Smooth muscle cell of the brain vasculature (primary cell): ENCODE measurements around the gene METTL1.
"Not testable (repeated sequence)": the region's sequence is repeated elsewhere in the genome, so short reads cannot be mapped to it uniquely, and the experiment has no call there.

ENCODE experiments used
- DNase-seq: peaks from one replicate; pipeline ENCODE4 v3.0.0-alpha.2; 2012; ENCODE audit warnings: low read depth, low spot score

Gene METTL1

GRCh38 chr12:57724003-57724935 is 47.6 kb downstream of the METTL1 start:
- no peak for DNase-seq

DNA sequence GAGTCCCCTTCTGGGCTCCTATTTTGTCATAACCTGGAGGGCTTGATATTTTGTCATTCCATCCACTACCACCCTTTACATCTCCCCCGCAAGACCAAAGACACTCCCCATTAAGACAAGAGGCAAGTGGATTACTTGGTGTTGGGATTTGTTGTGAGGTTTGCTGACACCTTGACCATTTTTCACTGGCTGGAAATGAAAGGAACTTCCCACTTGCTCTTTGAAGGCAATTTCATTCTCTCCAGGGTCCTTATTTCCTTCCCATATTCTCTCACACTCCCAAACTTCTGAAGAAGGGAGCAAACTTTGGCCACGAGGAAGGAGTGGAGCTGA is 48.3 kb downstream of the METTL1 start:
- no peak for DNase-seq

GRCh38 chr12:57722716-57723629 is 48.9 kb downstream of the METTL1 start:
- no peak for DNase-seq

DNA sequence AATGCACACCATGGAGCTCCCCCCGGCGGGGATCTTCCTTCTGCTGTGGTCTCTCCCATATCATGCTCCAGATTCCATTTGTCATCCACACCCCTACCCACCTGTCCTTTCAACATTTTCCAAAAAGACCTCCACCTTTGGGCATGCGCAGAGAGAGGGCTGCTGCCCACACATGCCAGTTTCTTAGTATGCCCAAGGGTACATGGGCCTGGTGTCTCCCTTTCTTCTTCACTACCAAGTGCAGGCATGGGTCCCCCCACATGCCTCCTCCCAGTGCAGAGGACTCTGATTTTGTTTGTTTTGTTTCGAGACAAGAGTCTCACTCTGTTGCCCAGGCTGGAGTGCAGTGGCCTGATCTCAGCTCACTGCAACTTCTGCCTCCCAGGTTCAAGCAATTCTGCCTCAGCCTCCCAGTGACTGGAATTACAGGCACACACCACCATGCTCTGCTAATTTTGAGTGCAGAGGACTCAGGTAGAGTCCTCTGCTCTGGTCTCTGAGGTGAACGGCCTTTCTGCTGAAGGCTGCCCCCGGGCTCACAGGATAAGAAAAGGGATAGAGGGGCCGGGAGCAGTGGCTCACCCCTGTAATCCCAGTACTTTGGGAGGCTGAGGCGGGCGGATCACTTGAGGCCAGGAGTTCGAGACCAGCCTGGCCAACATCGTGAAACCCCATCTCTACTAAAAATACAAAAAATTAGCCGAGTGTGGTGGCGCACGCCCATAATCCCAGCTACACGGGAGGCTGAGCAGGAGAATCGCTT is 49.9 kb downstream of the METTL1 start:
- DNase-seq: not testable (repeated sequence)

DNA sequence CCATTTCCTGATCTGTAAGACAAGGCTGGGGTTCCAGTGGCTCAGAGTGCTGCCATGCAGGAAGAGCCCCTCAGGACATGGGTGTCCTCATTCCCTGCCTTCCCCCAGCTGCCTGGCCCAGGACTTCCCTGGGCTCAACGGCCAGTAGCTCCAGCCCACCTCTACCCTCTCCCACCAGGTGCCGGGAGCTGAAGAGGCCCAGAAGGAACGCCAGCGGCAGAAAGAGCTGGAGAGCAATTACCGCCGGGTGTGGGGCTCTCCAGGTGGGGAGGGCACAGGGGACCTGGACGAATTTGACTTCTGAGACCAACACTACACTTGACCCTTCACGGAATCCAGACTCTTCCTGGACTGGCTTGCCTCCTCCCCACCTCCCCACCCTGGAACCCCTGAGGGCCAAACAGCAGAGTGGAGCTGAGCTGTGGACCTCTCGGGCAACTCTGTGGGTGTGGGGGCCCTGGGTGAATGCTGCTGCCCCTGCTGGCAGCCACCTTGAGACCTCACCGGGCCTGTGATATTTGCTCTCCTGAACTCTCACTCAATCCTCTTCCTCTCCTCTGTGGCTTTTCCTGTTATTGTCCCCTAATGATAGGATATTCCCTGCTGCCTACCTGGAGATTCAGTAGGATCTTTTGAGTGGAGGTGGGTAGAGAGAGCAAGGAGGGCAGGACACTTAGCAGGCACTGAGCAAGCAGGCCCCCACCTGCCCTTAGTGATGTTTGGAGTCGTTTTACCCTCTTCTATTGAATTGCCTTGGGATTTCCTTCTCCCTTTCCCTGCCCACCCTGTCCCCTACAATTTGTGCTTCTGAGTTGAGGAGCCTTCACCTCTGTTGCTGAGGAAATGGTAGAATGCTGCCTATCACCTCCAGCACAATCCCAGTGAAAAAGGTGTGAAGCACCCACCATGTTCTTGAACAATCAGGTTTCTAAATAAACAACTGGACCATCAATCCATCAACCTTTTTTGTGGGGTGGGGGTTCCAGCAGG is 51.0 kb downstream of the METTL1 start:
- DNase-seq: no peak

GRCh38 chr12:57719777-57720605 is 51.9 kb downstream of the METTL1 start:
- no peak for DNase-seq

GRCh38 chr12:57718641-57719528 is 53.0 kb downstream of the METTL1 start:
- no peak for DNase-seq
